HEK293 (cell line): Measurements from ENCODE around the gene ETV6.

Experiments
- CTCF ChIA-PET: fragments of 350-600 bp; formaldehyde crosslinking; extraction: SDS; loops from one replicate; lab custom pipeline; 2021; ENCODE audit warnings: antibody characterized with exemption; lab: Yijun Ruan, JAX
- POLR2A ChIA-PET: fragments of 300-600 bp; formaldehyde crosslinking; extraction: SDS; loops from one replicate; lab custom pipeline; 2020; ENCODE audit warnings: antibody characterized with exemption, inconsistent platforms; lab: Yijun Ruan, JAX
- H3K27ac ChIP-seq: fragments of 200-500 bp; sonication (Bioruptor generic); 2 replicates; pipeline ENCODE4 v1.5.1; 2014; ENCODE audit warnings: low read depth, low read length, control low read depth, inconsistent platforms; ENCODE audit errors: extremely low read depth
- H3K36me3 ChIP-seq, 2 experiments: fragments of 200-500 bp in 1 of 2; sonication (Bioruptor generic) in 1 of 2; 1 replicate in 1 of 2; 2 replicates in 1 of 2; pipeline ENCODE4 v1.5.1; 2014 to 2017; ENCODE audit warnings: inconsistent platforms in 2 of 2, low read length in 2 of 2; ENCODE audit not compliant: control insufficient read depth in 2 of 2, insufficient read depth in 1 of 2
- H3K4me1 ChIP-seq: fragments of 200-500 bp; sonication (Bioruptor generic); 2 replicates; pipeline ENCODE4 v1.5.1; 2014; ENCODE audit warnings: mild to moderate bottlenecking, low read length, inconsistent platforms; ENCODE audit not compliant: control insufficient read depth, insufficient read depth
- H3K4me3 ChIP-seq: 2 replicates; pipeline ENCODE4 v1.5.1; 2011; ENCODE audit warnings: low read depth, mild to moderate bottlenecking, control low read depth, low read length, moderate library complexity
- H3K9me3 ChIP-seq: fragments of 200-500 bp; sonication (Bioruptor generic); 2 replicates; pipeline ENCODE4 v1.5.1; 2014; ENCODE audit warnings: low read depth, low read length, inconsistent platforms; ENCODE audit not compliant: control insufficient read depth, insufficient read depth
- KLF1 ChIP-seq: fragments of 450-650 bp; formaldehyde crosslinking; IDR thresholded peaks from 2 replicates; pipeline ENCODE4 v1.5.1; 2016; ENCODE audit warnings: missing biosample characterization, missing genetic modification characterization
- PRDM1 ChIP-seq: fragments of 450-650 bp; formaldehyde crosslinking; IDR thresholded peaks from 2 replicates; pipeline ENCODE4; 2016; ENCODE audit warnings: missing biosample characterization, missing genetic modification characterization
- PRDM4 ChIP-seq: fragments of 450-650 bp; formaldehyde crosslinking; IDR thresholded peaks from 2 replicates; pipeline ENCODE4 v1.5.1; 2017; ENCODE audit warnings: missing biosample characterization, missing genetic modification characterization
- TSHZ1 ChIP-seq: fragments of 450-650 bp; formaldehyde crosslinking; IDR thresholded peaks from 2 replicates; pipeline ENCODE4 v1.5.1; 2016; ENCODE audit warnings: missing biosample characterization, missing genetic modification characterization, borderline replicate concordance
- ZBTB10 ChIP-seq: fragments of 450-650 bp; formaldehyde crosslinking; IDR thresholded peaks from 2 replicates; pipeline ENCODE4 v1.5.1; 2016; ENCODE audit warnings: missing biosample characterization, missing genetic modification characterization
- ZBTB49 ChIP-seq: fragments of 450-650 bp; formaldehyde crosslinking; IDR thresholded peaks from 2 replicates; pipeline ENCODE4 v1.5.1; 2016; ENCODE audit warnings: missing biosample characterization, missing genetic modification characterization, low read depth
- ZBTB6 ChIP-seq: fragments of 450-650 bp; formaldehyde crosslinking; IDR thresholded peaks from 2 replicates; pipeline ENCODE4 v1.5.1; 2017; ENCODE audit warnings: missing biosample characterization, missing genetic modification characterization
- ZBTB8A ChIP-seq: fragments of 450-650 bp; formaldehyde crosslinking; IDR thresholded peaks from 2 replicates; pipeline ENCODE4 v1.5.1; 2016; ENCODE audit warnings: missing biosample characterization, missing genetic modification characterization
- ZFP3 ChIP-seq: fragments of 450-650 bp; formaldehyde crosslinking; IDR thresholded peaks from 2 replicates; pipeline ENCODE4 v1.5.1; 2016; ENCODE audit warnings: low read depth, missing biosample characterization, missing genetic modification characterization
- ZFP41 ChIP-seq: fragments of 450-650 bp; formaldehyde crosslinking; IDR thresholded peaks from 2 replicates; pipeline ENCODE4 v1.5.1; 2016; ENCODE audit warnings: missing biosample characterization, missing genetic modification characterization, borderline replicate concordance
- ZNF138 ChIP-seq: fragments of 450-650 bp; formaldehyde crosslinking; IDR thresholded peaks from 2 replicates; pipeline ENCODE4 v1.5.1; 2016; ENCODE audit warnings: missing biosample characterization, missing genetic modification characterization, borderline replicate concordance
- ZNF311 ChIP-seq: fragments of 450-650 bp; formaldehyde crosslinking; IDR thresholded peaks from 2 replicates; pipeline ENCODE4 v1.5.1; 2017; ENCODE audit warnings: missing biosample characterization, missing genetic modification characterization, borderline replicate concordance
- ZNF335 ChIP-seq: fragments of 450-650 bp; formaldehyde crosslinking; conservative IDR thresholded peaks from 2 replicates; pipeline ENCODE4 v1.5.1; 2016; ENCODE audit warnings: missing biosample characterization, missing genetic modification characterization
- ZNF449 ChIP-seq: fragments of 450-650 bp; formaldehyde crosslinking; IDR thresholded peaks from 2 replicates; pipeline ENCODE4 v1.5.1; 2017; ENCODE audit warnings: missing biosample characterization, mild to moderate bottlenecking, missing genetic modification characterization, moderate library complexity
- ZNF48 ChIP-seq: fragments of 450-650 bp; formaldehyde crosslinking; IDR thresholded peaks from 2 replicates; pipeline ENCODE4 v1.5.1; 2016; ENCODE audit warnings: missing biosample characterization, missing genetic modification characterization
- ZNF544 ChIP-seq: fragments of 450-650 bp; formaldehyde crosslinking; IDR thresholded peaks from 2 replicates; pipeline ENCODE4 v1.5.0; 2017; ENCODE audit warnings: missing biosample characterization, missing genetic modification characterization
- ZNF585B ChIP-seq: fragments of 450-650 bp; formaldehyde crosslinking; IDR thresholded peaks from 2 replicates; pipeline ENCODE4 v1.5.1; 2016; ENCODE audit warnings: missing biosample characterization, missing genetic modification characterization

The ETV6 gene

GRCh38 chr12:11882301-11883019 is 233.0 kb downstream of the ETV6 start:
- CTCF ChIA-PET, result no interaction called here
- Histone ChIP-seq H3K36me3 (no peaks in the 10 kb centered on the region), H3K4me1 (peaks cover 11% of the 10 kb centered on the region), H3K9me3 (no peaks in the 10 kb centered on the region), H3K27ac (no peak overlapping the region), H3K4me3 (no peak overlapping the region)
- no peak for TF ChIP-seq PRDM1 (tag by site-specific recombination)
- TF ChIP-seq ZBTB8A (tag by site-specific recombination), result no peak
- TF ChIP-seq KLF1 (tag by site-specific recombination), result no peak
- TF ChIP-seq ZNF335 (tag by site-specific recombination), result no peak
- TF ChIP-seq ZFP41 (tag by site-specific recombination), result no peak
- TF ChIP-seq ZBTB10, result no peak
- TF ChIP-seq ZNF138 (tag by site-specific recombination), result no peak
- POLR2A ChIA-PET, result no interaction called here

GRCh38 chr12:11884116-11884515 is 234.6 kb downstream of the ETV6 start:
- Histone ChIP-seq H3K4me1 (0 out of 2 replicates have a peak, but pooled peaks cover 2% of the 10 kb centered on the region), H3K27ac (no peak overlapping the region), H3K4me3 (no peak overlapping the region), H3K9me3 (no peaks in the 10 kb centered on the region), H3K36me3 (no peaks in the 10 kb centered on the region)
- POLR2A ChIA-PET, result no interaction called here
- TF ChIP-seq ZNF48 (tag by site-specific recombination) (no peak), ZBTB6 (tag by site-specific recombination) (no peak), ZNF449 (tag by site-specific recombination) (no peak), ZNF544 (tag by site-specific recombination) (no peak)
- CTCF ChIA-PET, result no interaction called here

GRCh38 chr12:11884706-11885105 is 235.2 kb downstream of the ETV6 start:
- Histone ChIP-seq H3K36me3 (no peaks in the 10 kb centered on the region), H3K9me3 (no peaks in the 10 kb centered on the region), H3K4me3 (no peak overlapping the region), H3K4me1 (no peaks in the 10 kb centered on the region), H3K27ac (no peak overlapping the region)
- POLR2A ChIA-PET, result no interaction called here
- CTCF ChIA-PET, result no interaction called here
- no peak for TF ChIP-seq ZNF585B (tag by site-specific recombination)
- no peak for TF ChIP-seq ZNF311 (tag by site-specific recombination)
- TF ChIP-seq TSHZ1, result no peak
- no peak for TF ChIP-seq ZBTB49
- no peak for TF ChIP-seq PRDM4
- no peak for TF ChIP-seq ZFP3 (tag by site-specific recombination)
